SH-SY5Y (cell line): Measurements from ENCODE around the gene PKD1L1.

Experiments
- GATA2 ChIP-seq: IDR thresholded peaks from 2 replicates; pipeline ENCODE4 v1.6.1; 2011; ENCODE audit warnings: mild to moderate bottlenecking, low read depth, low read length
- GATA3 ChIP-seq: IDR thresholded peaks from 2 replicates; pipeline ENCODE4 v1.6.1; 2011; ENCODE audit warnings: low read depth, mild to moderate bottlenecking, low read length, moderate library complexity

The PKD1L1 gene

DNA sequence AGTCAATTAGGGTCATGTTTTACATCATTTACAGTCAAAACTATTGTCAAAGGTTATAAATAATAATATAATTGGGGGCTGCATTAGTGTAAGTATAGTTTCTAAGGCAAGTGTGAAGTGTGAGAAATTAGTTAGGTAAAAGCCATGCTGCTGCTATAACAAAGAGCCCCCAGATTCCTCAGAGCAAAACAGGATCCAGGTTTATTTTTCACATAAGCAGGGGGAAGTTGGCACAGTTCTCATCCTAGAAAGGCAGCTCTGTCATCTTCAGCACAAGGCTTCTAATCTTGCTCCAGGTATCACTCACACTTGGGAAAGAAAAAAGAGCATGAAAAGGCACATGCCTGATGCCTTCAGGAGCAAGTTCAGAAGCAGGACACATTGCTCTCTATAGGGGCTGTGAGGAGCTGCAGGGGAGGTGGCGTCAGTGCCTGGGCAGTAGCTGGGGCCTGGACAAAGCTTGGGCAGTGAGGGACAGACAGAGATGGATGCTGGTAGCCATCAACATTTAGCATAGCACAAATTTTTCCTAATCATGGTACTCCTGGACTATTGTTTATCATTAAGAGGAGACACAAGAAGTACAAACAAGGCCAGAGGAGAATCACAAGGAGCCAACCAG, 170.6 kb downstream of the PKD1L1 start:
- TF ChIP-seq GATA2 (no peak), GATA3 (no peak)

- TF ChIP-seq GATA3 = no peak
- no peak for TF ChIP-seq GATA2
Measured at GRCh38 chr7:47776335-47776734, 171.9 kb downstream of the PKD1L1 start.

DNA sequence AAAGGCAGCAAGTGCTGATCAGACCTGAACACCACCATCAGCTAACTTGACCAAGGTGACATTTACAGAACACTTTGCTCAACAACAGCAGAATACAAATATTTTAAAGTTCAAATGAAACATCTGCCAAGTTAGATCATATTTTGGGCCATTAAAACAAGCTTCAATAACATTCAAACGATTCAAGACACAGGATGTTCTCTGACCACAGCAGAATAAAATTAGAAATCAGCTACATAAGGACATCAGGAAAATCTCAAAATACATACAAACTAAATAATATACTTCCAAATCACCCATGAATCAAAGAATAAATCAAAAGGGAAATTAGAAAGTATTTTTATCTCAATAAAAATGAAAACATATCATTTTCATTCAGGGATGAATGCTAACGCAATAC, 173.0 kb downstream of the PKD1L1 start:
- no peak for TF ChIP-seq GATA3
- no peak for TF ChIP-seq GATA2

- TF ChIP-seq GATA2 = no peak
- no peak for TF ChIP-seq GATA3
Measured at GRCh38 chr7:47772492-47772891, 175.8 kb downstream of the PKD1L1 start.

GRCh38 chr7:47771990-47772360, 176.3 kb downstream of the PKD1L1 start:
- no peak for TF ChIP-seq GATA3
- no peak for TF ChIP-seq GATA2

DNA sequence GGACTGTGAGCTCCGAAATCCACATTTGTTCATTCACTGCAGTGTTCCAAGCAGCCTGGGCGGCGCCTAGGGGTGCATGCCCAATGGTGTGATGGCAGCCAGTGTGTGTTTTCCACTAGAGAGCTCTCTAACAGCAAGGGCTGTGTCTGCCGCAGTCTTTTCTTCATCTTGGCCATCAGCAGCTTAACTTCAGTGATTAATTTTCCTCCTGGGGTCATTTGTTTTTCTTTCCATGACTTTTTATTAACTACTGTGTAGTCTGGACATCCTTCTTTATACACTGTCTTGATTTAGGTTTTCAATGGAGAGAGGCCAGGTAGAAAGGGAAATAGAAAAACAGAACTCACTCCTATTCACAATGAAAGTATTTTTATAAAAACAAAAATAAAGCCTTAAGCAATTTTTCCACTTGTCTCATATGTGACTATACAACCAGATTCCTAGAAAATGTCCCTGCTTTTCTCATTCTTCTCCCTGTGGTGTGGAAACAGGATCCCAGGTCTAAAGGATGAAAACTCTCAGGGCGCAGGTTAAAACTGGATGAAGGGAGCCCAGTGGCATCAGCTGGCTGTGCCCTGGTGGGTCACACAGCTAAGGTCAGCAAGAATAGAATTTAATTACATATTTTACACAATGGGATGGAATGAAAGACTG, 176.8 kb downstream of the PKD1L1 start:
- no peak for TF ChIP-seq GATA2
- no peak for TF ChIP-seq GATA3

DNA sequence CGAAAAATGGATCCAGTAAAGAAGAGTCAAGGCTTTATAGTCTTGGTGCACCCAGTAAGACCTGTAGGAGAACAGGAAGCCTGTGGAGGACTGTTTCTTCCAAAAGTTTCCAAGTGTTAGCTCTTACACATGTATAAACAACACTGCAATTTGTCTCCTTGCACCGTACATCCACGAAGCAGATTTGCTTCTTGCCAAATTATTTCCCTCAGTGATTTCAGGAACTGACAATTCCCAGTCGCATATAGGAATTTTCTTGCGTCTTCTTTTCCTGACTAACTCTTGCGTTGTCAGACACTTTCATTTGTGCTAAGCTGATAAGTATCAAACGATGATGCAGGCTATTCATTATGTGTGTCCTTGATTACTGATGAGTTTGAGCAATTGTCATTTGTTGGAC, 182.1 kb downstream of the PKD1L1 start:
- TF ChIP-seq GATA2 = no peak
- no peak for TF ChIP-seq GATA3

DNA sequence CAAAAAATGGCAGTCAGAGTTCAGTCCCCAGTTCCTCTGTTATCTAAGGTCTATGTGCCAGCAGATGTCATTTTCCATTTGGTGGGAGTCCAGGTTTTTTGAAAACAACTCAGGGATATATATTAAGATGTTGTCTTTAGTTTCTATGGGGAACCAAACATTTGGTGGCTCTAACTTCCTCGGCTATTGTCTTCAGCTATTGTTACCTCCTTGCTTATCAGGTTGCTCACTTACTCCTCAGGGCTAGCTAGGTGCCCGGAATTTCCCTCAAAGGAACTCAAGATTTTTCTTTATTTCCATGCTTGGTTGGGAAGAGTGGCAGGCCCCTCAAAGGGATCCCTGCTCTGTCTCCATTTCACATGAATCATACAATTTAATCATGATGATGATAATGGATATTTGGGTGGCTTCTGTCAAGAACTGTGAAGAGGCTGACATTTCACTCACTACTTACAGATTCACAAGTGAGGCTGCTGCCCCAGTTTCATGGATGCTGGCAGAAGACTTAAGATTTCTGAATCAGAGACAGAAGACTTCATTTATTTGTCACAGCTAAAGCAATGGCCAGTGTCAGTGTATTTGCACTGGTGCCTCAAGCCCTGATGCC, 182.8 kb downstream of the PKD1L1 start:
- no peak for TF ChIP-seq GATA3
- no peak for TF ChIP-seq GATA2

- TF ChIP-seq GATA2 (no peak), GATA3 (no peak)
Measured at GRCh38 chr7:47764746-47765145, 183.5 kb downstream of the PKD1L1 start.

DNA sequence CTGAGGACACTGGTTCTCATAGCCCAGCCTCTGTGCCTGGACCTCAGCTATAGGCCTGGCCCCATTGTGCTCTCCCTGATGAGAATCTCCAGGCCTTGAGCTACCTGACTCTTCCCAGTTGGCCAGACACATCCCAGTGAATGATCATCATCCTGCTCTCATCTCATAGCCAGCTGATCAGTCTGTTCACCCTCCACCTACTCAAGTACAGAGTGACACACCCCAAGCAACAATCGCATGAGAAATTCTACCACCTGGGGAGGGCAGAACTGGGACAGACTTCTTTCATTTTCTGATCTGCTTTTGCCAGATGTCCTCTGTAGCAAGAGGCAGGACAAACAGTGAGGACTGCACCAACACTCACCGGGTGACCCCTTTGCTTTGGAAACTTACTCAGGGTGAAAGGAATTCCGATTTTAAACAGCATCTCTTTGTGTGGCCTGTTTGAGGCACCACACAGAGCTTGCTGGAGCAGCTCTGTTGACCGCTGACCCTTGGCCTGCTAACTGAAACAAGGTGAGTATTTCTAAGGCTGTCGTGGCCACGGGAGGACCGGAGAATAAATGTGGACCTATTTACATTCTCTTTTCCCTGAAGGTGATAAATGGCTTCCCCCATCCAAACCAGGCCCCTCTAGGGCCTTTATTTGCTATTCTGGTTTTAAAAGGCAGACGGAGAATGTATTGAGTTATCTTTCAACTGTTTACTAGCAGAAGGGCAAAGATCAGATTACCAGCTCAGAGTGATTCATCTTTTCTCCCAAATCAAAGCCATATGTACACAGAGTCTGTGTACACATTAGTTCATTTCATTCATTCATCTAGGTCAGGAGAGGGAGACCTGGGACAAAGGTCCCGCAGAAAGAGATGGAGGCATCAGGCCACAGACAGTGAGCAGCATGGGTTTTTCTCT, 184.9 kb downstream of the PKD1L1 start:
- TF ChIP-seq GATA2 (peak; percentile 83), GATA3 (peak; percentile 93)

GRCh38 chr7:47762746-47763062, 185.6 kb downstream of the PKD1L1 start:
- TF ChIP-seq GATA2 (no peak), GATA3 (no peak)

- TF ChIP-seq GATA2 (no peak), GATA3 (no peak)
Measured at GRCh38 chr7:47762207-47762606, 186.1 kb downstream of the PKD1L1 start.

DNA sequence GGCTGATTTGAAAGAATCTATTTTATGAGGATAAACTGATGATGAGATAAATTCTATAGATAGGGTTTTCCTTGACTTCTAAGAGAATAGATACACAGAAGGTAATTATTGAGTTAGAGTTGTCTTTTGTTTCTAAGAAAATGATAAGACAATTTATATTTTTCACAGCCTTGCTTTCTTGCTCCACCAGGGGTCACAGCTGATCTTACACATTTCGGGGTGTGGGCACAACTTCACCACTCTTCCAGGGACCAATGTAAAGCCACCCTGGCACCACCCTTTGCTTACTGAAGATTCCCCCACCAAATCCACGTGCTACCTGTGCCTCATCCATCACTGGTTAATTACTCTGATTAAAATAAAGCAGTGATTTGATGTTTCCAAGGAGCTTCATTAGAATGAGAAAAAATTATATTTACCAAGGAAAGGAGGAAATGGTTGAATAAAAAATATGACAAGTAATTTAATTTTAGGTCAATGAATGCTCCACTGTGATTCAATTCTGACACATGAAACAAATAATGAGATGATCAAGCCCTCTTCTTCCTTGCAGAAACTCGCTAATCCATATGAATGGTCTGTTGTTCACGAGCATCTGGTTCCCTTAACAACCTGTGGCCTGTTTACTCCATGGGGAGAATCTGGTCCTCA, 189.1 kb downstream of the PKD1L1 start:
- TF ChIP-seq GATA2 (no peak), GATA3 (no peak)

- TF ChIP-seq GATA2 = no peak
- no peak for TF ChIP-seq GATA3
Measured at GRCh38 chr7:47758546-47758945, 189.7 kb downstream of the PKD1L1 start.
